NK-92 (cell line): ENCODE measurements around the gene UVRAG.
"Not testable (repeated sequence)": the region's sequence is repeated elsewhere in the genome, so short reads cannot be mapped to it uniquely, and the experiment has no call there.

Experiments
- DNase-seq: peaks from one replicate; lab custom pipeline; 2025; ENCODE audit not compliant: unreplicated experiment; lab: John Stamatoyannopoulos, UW

The UVRAG gene

GRCh38 chr11:75946531-75947530 is 131.8 kb downstream of the UVRAG start:
- DNase-seq, result no peak

DNA sequence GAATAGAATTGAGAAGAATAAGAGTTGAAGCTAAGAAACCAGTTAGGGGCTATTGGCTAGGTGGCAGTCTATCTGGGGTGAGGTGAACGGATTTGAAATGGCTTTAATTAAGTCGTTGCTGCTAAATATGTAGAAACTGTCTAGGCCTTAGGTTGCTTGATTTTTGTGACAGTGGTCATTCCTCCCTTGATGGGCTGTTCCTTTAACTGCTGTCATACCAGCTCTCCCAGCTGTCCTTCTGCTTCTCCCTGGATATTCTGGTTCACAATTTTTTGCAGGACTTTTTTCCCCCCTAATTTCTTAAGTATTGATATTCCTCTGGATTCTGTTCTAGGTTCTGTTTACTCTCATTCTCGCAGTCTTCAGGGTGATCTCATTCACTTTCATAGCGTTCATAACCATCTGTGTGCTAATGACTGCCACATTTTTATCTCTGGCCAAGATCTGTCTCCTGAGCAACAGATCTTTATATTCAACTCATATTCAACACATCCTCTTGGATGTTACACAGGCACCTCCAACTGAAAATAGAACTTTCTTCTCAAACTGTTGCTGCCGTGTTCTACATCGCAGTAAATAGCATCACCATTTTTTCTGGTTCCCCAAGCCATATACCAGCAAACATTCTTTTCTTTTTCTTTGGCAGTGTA is 134.1 kb downstream of the UVRAG start:
- no peak for DNase-seq

DNA sequence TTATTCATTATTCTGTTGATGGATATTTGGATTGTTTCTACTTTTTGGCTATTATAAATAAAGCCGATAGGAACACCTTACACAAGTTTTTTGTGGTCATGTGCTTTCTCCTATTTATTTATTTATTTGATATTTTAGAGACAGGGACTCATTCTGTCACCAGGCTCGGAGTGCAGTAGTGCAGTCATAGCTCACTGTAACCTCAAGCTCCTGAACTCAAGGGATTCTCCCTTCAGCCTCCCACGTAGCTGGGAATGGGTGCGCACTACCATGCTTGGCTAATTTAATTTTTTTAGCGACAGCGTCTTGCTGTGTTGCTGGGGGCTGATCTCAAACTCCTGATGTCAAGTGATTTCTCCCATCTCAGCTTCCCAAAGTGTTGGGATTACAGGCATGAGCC is 135.1 kb downstream of the UVRAG start:
- no peak for DNase-seq

GRCh38 chr11:75954039-75954438 is 139.0 kb downstream of the UVRAG start:
- no peak for DNase-seq

DNA sequence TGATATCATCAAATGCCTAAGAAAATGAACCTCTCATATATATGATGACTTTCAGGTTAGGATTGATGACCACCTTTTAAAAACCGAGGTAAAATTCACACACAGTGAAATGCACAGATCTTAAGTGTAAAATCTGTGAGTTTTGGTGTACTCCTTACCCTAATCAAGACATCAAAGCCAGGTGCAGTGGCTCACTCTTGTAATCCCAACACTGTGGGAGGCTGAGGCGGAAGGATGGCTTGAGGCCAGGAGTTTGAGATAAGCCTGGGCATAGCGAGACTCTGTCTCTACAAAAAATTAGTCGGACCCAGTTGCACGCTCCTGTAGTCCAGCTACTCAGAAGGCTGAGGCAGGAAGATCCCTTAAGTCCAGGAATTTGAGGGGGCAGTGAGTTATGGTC is 140.4 kb downstream of the UVRAG start:
- no peak for DNase-seq

DNA sequence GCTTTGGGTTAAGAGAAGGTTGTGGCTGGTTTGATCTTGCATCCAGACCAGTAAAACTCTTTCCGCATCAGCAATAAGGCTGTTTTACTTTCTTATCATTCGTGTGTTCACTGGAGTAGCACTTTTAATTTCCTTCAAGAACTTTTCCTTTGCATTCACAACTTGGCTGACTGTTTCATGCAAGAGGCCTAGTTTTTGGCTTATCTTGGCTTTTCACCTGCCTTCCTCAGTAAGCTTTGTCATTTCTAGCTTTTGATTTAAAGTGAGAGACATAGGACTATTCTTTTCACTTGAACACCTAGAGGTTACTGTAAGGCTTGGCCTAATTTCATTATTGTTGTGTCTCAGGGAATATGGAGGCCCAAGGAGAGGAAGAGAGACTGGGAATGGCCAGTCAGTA is 144.5 kb downstream of the UVRAG start:
- no peak for DNase-seq

DNA sequence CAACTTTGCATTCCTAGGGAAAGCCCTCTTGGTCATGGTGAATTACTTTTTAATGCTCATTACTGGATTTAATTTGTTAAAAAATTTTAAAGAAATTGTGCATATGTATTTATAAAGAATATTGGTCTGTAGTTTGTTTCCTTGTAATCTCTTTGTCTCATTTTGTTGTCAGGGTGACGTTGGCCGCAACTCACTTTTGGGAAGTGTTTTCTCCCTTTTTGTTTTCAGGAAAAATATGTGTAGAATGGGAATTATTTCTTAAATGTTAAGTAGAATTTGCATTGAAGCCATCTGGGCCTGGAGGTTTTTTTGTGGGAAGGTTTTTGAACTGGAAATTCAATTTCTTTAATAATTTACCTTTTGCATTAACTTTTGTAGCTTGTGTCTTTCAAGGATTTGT is 149.1 kb downstream of the UVRAG start:
- DNase-seq, result no peak

DNA sequence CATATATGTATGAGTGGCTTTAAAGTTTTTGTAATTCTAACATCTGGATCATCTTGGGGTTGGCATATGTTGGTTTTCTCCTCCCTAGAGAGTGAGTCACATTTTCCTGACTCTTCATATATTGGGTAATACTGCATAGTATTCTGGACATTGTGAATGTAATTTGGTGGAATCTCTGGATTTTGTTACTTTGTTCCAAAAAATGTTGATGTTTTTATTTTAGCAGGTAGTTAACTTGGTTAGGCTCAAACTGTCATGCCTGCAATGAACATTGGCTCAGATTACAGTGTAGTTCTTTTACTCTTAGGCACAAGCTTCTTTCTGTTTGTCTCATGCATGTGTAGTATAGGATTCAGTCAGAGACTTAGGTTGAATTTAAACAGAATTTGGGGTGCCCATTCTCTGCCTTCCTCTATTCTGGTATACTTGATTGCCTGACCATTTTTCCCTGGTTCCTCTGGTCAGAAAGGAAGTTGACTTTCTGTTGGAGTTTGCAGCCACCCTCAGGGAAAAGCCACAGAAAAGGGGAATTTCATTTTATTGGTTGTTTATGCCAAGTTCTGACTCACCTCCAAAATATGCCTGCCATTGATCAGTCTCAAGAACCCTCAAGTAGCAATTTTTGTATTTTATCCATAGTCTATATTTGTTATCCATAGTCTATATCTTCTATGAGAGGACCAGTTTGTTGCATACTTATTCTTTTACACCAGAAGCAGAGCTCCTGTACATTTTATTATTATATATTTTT is 151.7 kb downstream of the UVRAG start:
- DNase-seq, result no peak

DNA sequence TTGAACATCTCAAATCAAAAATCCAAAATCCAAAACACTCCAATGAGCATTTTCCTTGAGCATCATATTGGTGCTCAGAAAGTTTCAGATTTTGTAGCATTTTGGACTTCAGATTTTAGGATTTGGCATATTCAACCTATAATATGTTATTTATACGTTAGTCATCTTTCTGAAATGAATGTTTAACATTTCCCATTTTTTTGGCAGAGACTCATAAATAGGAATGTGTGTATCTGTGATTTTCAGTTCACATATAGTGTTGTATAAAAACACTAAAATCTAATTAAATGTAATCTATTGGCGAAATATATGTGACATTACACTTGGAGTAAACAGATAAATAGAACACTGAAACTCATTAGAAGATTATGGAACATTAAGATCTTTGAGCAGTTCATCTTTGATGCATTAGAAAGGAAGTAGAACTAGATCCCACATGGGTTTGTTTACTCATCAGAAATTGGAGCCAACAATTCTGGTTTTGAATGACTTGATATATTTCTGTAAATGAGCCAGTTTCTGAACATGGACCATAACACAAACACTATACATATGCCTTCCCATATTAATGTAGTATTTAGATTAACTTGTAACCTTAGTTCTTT is 153.1 kb downstream of the UVRAG start:
- no peak for DNase-seq

DNA sequence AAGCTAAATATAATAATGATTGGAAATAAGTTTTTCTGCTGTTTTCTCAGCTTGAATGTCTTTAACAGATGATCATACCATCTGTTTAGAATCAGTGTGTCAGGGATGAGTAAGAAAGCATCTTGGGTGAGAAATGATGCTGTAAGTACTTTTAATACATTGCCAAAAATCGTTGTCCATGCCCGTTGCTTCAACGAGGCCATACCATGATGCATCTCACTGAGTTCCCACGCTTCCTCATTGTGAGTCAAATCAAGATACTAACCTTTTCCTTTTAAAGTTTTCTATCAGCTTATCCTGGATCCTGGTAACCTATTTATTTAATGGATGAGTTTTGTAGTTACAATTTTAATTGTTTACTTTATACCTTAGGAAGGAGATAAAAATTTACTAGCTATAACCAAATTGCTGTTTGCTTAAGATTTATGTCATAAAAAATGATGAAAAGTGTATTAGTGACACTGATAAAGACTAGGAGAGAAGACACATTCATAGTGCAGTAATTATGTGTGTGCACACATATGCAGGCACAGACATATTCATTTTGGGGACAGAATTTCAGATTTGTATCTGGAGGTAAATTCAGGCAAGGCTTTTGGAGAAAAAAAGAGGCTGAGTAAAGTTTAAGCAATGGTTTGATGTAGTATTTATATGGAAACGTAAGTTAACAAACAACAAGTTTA is 154.8 kb downstream of the UVRAG start:
- DNase-seq, result no peak

DNA sequence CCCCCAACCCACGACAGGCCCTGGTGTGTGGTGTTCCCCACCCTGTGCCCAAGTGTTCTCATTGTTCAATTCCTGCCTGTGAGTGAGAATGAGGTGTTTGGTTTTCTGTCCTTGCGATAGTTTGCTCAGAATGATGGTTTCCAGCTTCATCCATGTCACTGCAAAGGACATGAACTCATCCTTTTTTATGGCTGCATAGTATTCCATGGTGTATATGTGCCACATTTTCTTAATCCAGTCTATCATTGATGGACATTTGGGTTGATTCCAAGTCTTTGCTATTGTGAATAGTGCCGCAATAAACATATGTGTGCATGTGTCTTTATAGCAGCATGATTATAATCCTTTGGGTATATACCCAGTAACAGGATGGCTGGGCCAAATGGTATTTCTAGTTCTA is 158.7 kb downstream of the UVRAG start:
- DNase-seq, result not testable (repeated sequence)

DNA sequence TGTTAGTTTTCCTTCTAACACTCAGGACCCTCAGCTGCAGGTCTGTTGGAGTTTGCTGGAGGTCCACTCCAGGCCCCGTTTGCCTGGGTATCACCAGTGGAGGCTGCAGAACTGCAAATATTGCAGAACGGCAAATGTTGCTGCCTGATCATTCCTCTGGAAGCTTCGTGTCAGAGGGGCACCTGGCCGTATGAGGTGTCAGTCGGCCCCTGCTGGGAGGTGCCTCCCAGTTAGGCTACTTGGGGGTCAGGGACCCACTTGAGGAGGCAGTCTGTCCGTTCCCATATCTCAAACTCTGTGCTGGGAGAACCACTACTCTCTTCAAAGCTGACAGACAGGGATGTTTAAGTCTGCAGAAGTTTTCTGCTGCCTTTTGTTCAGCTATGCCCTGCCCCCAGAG is 164.1 kb downstream of the UVRAG start:
- not testable (repeated sequence) for DNase-seq

DNA sequence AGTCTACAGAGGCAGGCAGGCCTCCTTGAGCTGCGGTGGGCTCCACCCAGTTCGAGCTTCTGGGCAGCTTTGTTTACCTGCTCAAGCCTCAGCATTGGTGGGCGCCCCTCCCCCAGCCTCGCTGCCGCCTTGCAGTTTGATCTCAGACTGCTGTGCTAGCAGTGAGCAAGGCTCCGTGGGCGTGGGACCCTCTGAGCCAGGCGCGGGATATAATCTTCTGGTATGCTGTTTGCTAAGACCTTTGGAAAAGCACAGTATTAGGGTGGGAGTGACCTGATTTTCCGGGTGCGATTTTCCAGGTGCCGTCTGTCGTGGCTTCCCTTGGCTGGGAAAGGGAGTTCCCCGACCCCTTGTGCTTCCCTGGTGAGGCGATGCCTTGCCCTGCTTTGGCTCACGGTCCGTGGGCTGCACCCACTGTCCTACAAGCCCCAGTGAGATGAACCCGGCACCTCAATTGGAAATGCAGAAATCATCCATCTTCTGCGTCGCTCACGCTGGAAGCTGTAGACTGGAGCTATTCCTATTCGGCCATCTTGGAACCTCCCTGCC is 164.5 kb downstream of the UVRAG start:
- not testable (repeated sequence) for DNase-seq

DNA sequence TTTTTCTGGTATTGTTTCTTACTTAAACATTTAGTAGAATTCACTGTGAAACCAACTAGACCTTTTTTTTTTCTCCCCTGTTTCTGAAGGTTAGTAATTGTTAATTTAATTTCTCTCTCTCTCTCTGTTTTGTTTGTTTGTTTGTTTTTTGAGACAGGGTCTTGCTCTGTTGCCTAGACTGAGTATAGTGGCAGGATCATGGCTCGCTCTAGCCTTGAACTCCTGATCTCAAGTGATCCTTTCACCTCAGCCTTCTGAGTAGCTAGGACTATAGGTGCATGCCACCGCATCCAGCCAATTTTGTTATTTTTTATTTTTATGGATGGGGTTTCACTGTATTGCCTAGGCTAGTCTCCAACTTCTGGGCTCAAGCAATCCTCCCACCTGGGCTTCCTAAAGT is 165.0 kb downstream of the UVRAG start:
- no peak for DNase-seq

- no peak for DNase-seq
Measured at GRCh38 chr11:75981546-75981945, 166.5 kb downstream of the UVRAG start.

- no peak for DNase-seq
Measured at GRCh38 chr11:75982309-75982708, 167.3 kb downstream of the UVRAG start.

- no peak for DNase-seq
Measured at GRCh38 chr11:75986966-75987365, 172.0 kb downstream of the UVRAG start.

GRCh38 chr11:75993126-75993525 is 178.1 kb downstream of the UVRAG start:
- no peak for DNase-seq

- no peak for DNase-seq
Measured at GRCh38 chr11:75994616-75995015, 179.6 kb downstream of the UVRAG start.
